Heart right ventricle (tissue), 16 donors: ENCODE data around the gene INHBC. TPM values are rescaled to one million over a fixed set of nuclear protein-coding genes. Genes with fewer than 3 reads are reported as not detected.

ENCODE experiments used
- ATAC-seq, 8 donors: fragments of 200-7000 bp; cut with Tn5 transposase; one replicate each; pipeline ENCODE4 v1.9.1; 2020; ENCODE audit warnings: mild to moderate bottlenecking in 8 of 8, moderate library complexity in 8 of 8, moderate number of reproducible peaks in 1 of 8
- DNase-seq, 2 donors: peaks; one replicate each; pipeline ENCODE4 v3.0.0-alpha.2; 2020
- H3K27ac ChIP-seq, 10 donors: fragments of 200-600 bp; sonication (generic) in 2 of 10; one replicate each; pipeline versions ENCODE4 v1.5.0 to v1.8.0; 2020 to 2022; ENCODE audit warnings: mild to moderate bottlenecking in 3 of 10
- H3K27me3 ChIP-seq, 7 donors: fragments of 200-600 bp; one replicate each; pipeline ENCODE4 v1.8.0; 2021 to 2022; ENCODE audit warnings: mild to moderate bottlenecking in 2 of 7
- H3K36me3 ChIP-seq, 9 donors: fragments of 200-600 bp; sonication (generic) in 1 of 9; one replicate each; pipeline versions ENCODE4 v1.5.0 to v1.8.0; 2020 to 2022; ENCODE audit warnings: mild to moderate bottlenecking in 2 of 9
- H3K4me1 ChIP-seq, 9 donors: fragments of 200-600 bp; sonication (generic) in 1 of 9; one replicate each; pipeline versions ENCODE4 v1.5.0 to v1.8.0; 2020 to 2022; ENCODE audit warnings: mild to moderate bottlenecking in 4 of 9
- H3K4me3 ChIP-seq, 10 donors: fragments of 200-600 bp; sonication (generic) in 2 of 10; one replicate each; pipeline versions ENCODE4 v1.5.0 to v1.8.0; 2020 to 2022; ENCODE audit warnings: mild to moderate bottlenecking in 7 of 10, moderate library complexity in 2 of 10
- H3K9me3 ChIP-seq, 11 donors: fragments of 200-600 bp in 10 of 11; sonication (generic) in 2 of 11; one replicate each; pipeline versions ENCODE4 v1.5.0 to v1.8.0; 2013 to 2022; ENCODE audit warnings: mild to moderate bottlenecking in 2 of 11, control low read depth in 1 of 11, moderate library complexity in 1 of 11
- WGBS, 2 donors: extraction: QIAGEN DNeasy Blood & Tissue Kit; methylation state at CpG; one replicate each; pipeline ENCODE4 v1.1.7; 2013; ENCODE audit warnings: inconsistent platforms in 1 of 2; 5-methylcytosine and 5-hydroxymethylcytosine counted together
- intact Hi-C, 10 donors: fragments of 100-400 bp; cut with DNase I; formaldehyde crosslinking; loops; one replicate each; pipeline versions ENCODE4 v1.11.1 to v1.14.2; 2022
- polyA plus RNA-seq, 2 donors: library from polyadenylated mRNA; stranded (reverse); fragments of 200-250 nt; gene quantifications; one replicate each; pipeline ENCODE4 v1.2.3, GENCODE V29; 2013
- total RNA-seq, 10 donors: library from RNA; stranded (reverse); fragmentation: NEBNext Ultra II Directional in 3 of 10; extraction: Animal tissue kit (Norgen Biotek cat#: 25700) in 3 of 10; gene quantifications; one replicate each; pipeline versions ENCODE4 v1.2.1 to v1.2.4, GENCODE V29; 2021 to 2023
- TF ChIP-seq, protein P1 (sequence below), 9 donors: fragments of 200-600 bp; sonication (generic) in 2 of 9; IDR thresholded peaks; one replicate each; pipeline versions ENCODE4 v1.5.0 to v1.8.0; 2021 to 2022; ENCODE audit warnings: antibody characterized with exemption in 9 of 9, mild to moderate bottlenecking in 5 of 9, moderate library complexity in 1 of 9
- donor health status: Arrhythmogenic right ventricular cardiomyopathy.
- donor health status: ischemic (EF 13 %, LVEDD 7.1; RV severe dilation, severe dysfunction).
- donor health status: healthy with polysubstance abuse.
- donor health status: DM: no; HTN: yes; CAD: no.
- donor health status: DM: no; HTN: no; CAD: no.
- donor health status: ischemic (EF 25% LVEDD 6.9; RV normal size, moderate dysfunction).
- donor health status: ischemic (EF 25% LVEDD 5.7; RV mildly dilated, moderate dysfunction).
- donor health status: healthy.
- donor health status: DM: yes; HTN: yes; CAD: no.
- donor health status: Ischemic cardiomyopathy.
- donor health status: ischemic (EF 35%, LVEDD 5.7; RV mildly dilated, moderate dysfunction).
- donor health status: nonischemic (EF 11% LVEDD 7.7; RV severe dilation, severe dysfunction).
- donor health status: DM: yes; HTN: yes; CAD: no.
- donor health status: PGD.
- donor health status: ischemic (EF 29% LVEDD 5.4; RV normal size, mild dysfunction).
- donor health status: nonischemic (EF 23%, LVEDD 6.1; RV moderate dilation, normal function).

INHBC gene
- total and polyA plus RNA-seq, 12 donors, result 0.03 to 0.13 TPM; not detected in 10

DNA sequence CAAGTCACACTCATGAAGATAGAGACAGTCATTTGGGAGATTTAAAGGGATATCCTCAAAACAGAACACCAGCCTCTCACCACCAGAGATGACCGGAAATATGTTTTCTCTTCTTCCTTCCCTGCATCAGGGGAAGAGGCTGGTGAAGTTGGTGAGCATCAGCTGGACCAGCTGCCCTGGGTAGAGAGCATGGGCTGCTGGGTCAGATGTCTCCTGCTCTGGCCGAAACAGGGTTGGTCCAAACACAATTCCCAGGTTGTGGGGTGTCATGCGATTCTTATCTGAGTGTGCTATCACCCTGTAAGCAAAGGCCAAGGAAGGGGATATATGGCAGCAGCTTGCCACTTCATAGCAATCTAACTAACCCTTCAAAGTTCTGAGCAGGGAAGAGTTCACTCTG, 37.8 kb downstream of the INHBC start:
- intact Hi-C loops, result no loop called here
- Histone ChIP-seq H3K27me3 (peaks cover 9 to 78% (median 67%) of the 10 kb centered on the region in 7 donors), H3K4me3 (no peak overlapping the region), H3K36me3 (peaks cover 0 to 65% (median 0%) of the 10 kb centered on the region in 9 donors), H3K27ac (no peak overlapping the region), H3K9me3 (no peaks in the 10 kb centered on the region), H3K4me1 (peaks cover 0 to 36% (median 16%) of the 10 kb centered on the region in 9 donors)
- TF ChIP-seq, protein P1, sequence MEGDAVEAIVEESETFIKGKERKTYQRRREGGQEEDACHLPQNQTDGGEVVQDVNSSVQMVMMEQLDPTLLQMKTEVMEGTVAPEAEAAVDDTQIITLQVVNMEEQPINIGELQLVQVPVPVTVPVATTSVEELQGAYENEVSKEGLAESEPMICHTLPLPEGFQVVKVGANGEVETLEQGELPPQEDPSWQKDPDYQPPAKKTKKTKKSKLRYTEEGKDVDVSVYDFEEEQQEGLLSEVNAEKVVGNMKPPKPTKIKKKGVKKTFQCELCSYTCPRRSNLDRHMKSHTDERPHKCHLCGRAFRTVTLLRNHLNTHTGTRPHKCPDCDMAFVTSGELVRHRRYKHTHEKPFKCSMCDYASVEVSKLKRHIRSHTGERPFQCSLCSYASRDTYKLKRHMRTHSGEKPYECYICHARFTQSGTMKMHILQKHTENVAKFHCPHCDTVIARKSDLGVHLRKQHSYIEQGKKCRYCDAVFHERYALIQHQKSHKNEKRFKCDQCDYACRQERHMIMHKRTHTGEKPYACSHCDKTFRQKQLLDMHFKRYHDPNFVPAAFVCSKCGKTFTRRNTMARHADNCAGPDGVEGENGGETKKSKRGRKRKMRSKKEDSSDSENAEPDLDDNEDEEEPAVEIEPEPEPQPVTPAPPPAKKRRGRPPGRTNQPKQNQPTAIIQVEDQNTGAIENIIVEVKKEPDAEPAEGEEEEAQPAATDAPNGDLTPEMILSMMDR (IDR thresholded peaks at IDR 0.05), result no peak
- ATAC-seq, result no peak
- DNase-seq, result no peak
- WGBS, 2 donors, result 81 to 82% methylated on average over 3 of the region's 3 CpGs

DNA sequence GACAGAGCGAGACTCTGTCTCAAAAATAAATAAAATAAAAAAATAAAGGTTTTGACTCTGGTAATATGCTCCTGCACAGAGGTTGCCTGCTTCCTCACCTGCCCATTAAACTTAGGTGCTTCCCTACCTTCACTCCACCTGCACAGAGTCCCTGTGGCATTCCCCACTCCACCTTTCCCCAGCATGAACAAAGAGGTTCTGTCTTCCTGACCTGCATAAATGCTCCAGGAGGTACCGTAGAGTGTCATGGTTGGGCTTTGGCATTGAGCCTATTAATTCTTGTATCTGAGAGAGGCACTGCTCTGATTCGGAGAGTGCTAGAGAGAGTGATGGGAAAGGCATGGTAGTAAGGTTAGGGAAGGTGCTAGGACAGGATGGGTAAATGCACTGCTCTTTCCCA, 38.8 kb downstream of the INHBC start:
- no peak for ATAC-seq
- WGBS, 2 donors, result 32 to 39% methylated on average over 3 of the region's 3 CpGs
- intact Hi-C loops, result no loop called here

DNA sequence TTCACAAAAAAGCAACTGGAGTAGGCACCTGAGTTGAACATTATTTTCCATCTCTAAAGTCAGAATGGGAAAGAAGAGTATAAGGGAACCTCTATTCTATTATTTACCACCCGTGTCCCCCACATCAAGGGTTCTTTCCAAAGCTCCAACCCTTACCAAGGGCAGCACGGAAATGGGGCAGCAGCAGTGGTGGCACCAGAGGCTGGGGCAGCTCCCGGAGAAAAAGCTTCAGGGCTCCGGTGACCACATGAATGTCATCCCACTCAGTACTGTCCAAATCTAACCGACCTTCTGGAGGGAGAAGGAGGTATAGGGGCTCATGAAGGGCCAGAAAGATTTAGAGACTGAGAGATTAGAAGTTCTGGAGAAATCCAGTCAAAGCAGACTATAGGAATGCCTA, 39.3 kb downstream of the INHBC start:
- Histone ChIP-seq H3K4me3 (no peak overlapping the region), H3K27ac (no peak overlapping the region), H3K4me1 (peaks cover 0 to 47% (median 16%) of the 10 kb centered on the region in 9 donors), H3K36me3 (peaks cover 0 to 61% (median 0%) of the 10 kb centered on the region in 9 donors), H3K9me3 (no peaks in the 10 kb centered on the region), H3K27me3 (peaks cover 9 to 78% (median 62%) of the 10 kb centered on the region in 7 donors)
- ATAC-seq (no peak), DNase-seq (no peak)
- intact Hi-C loops, result no loop called here
- WGBS, 2 donors, result 86 to 92% methylated on average over 5 of the region's 5 CpGs
- TF ChIP-seq, protein P1 (IDR thresholded peaks at IDR 0.05), result no peak

More for the DNA sequence above, 38.8 kb downstream of the INHBC start:
- H3K36me3 ChIP-seq, result peaks cover 0 to 65% (median 0%) of the 10 kb centered on the region in 9 donors
- peaks cover 9 to 78% (median 66%) of the 10 kb centered on the region in 7 donors for H3K27me3 ChIP-seq
- no peak for DNase-seq
- no peaks in the 10 kb centered on the region for H3K9me3 ChIP-seq
- TF ChIP-seq, protein P1 (IDR thresholded peaks at IDR 0.05), result no peak
- H3K27ac ChIP-seq, result no peak overlapping the region
- peaks cover 0 to 42% (median 16%) of the 10 kb centered on the region in 9 donors for H3K4me1 ChIP-seq
- no peak overlapping the region for H3K4me3 ChIP-seq

DNA sequence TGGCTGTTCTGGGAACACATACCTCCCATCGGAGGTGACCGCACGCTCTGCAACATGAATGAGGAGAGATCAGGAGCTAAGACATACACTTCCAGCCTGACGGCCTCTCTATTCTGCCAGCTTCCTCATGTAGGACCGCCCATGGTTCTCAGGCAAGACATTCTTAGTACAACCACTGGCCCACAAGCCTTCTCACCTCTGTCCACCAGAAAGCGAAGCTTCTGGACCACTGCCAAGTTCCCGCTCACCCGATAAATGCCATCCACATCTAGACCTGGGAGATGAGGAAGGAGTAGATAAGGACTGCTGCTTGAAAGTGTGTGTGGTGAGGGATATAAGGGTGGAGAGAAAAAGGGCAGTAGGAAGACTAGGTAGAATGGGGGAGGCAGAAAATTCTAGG, 39.8 kb downstream of the INHBC start:
- peaks cover 9 to 83% (median 62%) of the 10 kb centered on the region in 7 donors for H3K27me3 ChIP-seq
- no peak overlapping the region for H3K27ac ChIP-seq
- H3K4me3 ChIP-seq, result no peak overlapping the region
- H3K9me3 ChIP-seq, result no peaks in the 10 kb centered on the region
- intact Hi-C loops, result no loop called here
- 65 to 69% methylated on average over 8 of the region's 8 CpGs for whole genome bisulfite sequencing, 2 donors
- peaks cover 0 to 55% (median 0%) of the 10 kb centered on the region in 9 donors for H3K36me3 ChIP-seq
- ATAC-seq (no peak), DNase-seq (no peak)
- H3K4me1 ChIP-seq, result peaks cover 0 to 53% (median 16%) of the 10 kb centered on the region in 9 donors
- TF ChIP-seq, protein P1 (IDR thresholded peaks at IDR 0.05), result no peak
